Upper lobe of left lung (tissue), 4 donors: ENCODE measurements around the gene FBXL5.

Experiments used
- CTCF ChIP-seq, 6 experiments: fragments of 450-650 bp in 4 of 6; fragments of 200-600 bp in 2 of 6; sonication (generic) in 2 of 6; IDR thresholded peaks; one replicate each; pipeline ENCODE4 v1.5.1; 2016 to 2019; ENCODE audit warnings: antibody characterized with exemption in 6 of 6
- POLR2A ChIP-seq, 4 donors: fragments of 450-650 bp; IDR thresholded peaks; one replicate each; pipeline ENCODE4 v1.5.1; 2016 to 2017; ENCODE audit warnings: antibody characterized with exemption in 4 of 4, mild to moderate bottlenecking in 2 of 4
- POLR2AphosphoS5 ChIP-seq, 2 donors: sonication (generic); formaldehyde crosslinking; IDR thresholded peaks; one replicate each; pipeline ENCODE4 v1.5.1; 2017; ENCODE audit warnings: antibody characterized with exemption in 2 of 2

GRCh38 chr4:15651676-15652075 is 3.5 kb downstream of the FBXL5 start:
- TF ChIP-seq POLR2AphosphoS5 (IDR thresholded peaks at IDR 0.05) (no peak), POLR2A (IDR thresholded peaks at IDR 0.05) (no peak), CTCF (IDR thresholded peaks at IDR 0.05) (no peak)
